ENCODE measurements around the gene CCL27. TPM values are rescaled to one million over a fixed set of nuclear protein-coding genes. Genes with fewer than 3 reads are reported as not detected.
"Not testable (repeated sequence)": the region's sequence is repeated elsewhere in the genome, so short reads cannot be mapped to it uniquely, and the experiment has no call there.

Gene CCL27
- total RNA-seq, 2 donors from 2014 or later, result 0.78 to 1.6 TPM

DNA sequence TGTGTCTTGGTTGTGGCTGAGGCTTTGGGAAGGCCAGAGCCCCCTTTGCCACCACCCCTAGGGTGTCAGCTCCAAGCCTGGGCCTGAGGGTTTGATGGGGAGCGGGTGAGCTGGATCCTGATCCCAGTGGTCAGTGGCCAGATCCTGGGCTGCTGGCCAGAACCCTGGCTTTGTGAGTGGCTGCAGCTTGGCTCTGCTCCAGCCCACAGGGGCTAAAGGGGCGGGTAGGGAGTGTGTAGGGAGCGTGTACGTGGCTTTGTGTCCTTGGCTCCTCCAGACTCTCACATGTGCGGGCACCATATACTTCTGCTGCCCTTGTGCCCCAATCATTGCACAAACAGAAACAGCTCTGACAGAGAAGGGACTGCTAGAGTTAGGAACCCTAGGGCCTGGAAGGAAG, 11.6 kb downstream of the CCL27 start:
- Mint-ChIP-seq H3K4me1 (peaks cover 45% of the 10 kb centered on the region), H3K4me3 (no peak overlapping the region), H3K9me3 (no peaks in the 10 kb centered on the region), H3K27ac (no peak overlapping the region), H3K36me3 (ENCODE audit: low read depth) (peaks cover 40% of the 10 kb centered on the region), H3K27me3 (no peaks in the 10 kb centered on the region)
- no peak for ATAC-seq (replicated peaks)

DNA sequence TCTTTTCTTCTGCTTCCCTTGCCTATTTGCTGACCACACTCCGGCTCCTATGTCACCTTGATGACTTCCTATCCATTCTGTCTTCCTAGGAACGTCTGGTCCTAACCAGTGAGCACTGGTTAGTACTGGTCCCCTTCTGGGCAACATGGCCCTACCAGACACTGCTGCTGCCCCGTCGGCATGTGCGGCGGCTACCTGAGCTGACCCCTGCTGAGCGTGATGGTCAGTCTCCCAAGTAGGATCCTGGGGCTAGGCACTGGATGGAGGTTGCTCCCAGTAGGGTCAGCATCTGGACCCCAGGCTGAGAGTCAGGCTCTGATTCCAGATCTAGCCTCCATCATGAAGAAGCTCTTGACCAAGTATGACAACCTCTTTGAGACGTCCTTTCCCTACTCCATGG, 13.8 kb downstream of the CCL27 start:
- Mint-ChIP-seq H3K9me3 (no peaks in the 10 kb centered on the region), H3K27ac (no peak overlapping the region), H3K4me3 (peak overlapping the region; percentile 95), H3K27me3 (no peaks in the 10 kb centered on the region), H3K4me1 (peaks cover 33% of the 10 kb centered on the region), H3K36me3 (ENCODE audit: low read depth) (peaks cover 40% of the 10 kb centered on the region)
- ATAC-seq (replicated peaks), result no peak

DNA sequence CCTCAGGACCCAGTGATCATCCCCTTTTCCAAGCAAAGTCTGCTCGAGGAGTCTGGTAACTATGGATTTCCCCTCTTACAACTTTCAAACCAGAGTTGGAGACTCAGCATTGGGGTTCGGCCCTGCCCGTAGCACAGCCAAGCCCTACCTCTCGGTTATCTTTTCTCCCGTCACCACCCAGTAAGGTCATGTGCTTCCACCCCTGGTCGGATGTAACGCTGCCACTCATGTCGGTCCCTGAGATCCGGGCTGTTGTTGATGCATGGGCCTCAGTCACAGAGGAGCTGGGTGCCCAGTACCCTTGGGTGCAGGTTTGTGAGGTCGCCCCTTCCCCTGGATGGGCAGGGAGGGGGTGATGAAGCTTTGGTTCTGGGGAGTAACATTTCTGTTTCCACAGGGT, 14.8 kb downstream of the CCL27 start:
- peak overlapping the region; percentile 88 for H3K27ac Mint-ChIP-seq
- H3K27me3 Mint-ChIP-seq, result no peaks in the 10 kb centered on the region
- peak; percentile 9 for ATAC-seq (replicated peaks)
- H3K9me3 Mint-ChIP-seq, result no peaks in the 10 kb centered on the region
- H3K4me3 Mint-ChIP-seq, result peak overlapping the region; percentile 95
- peaks cover 27% of the 10 kb centered on the region for H3K4me1 Mint-ChIP-seq
- H3K36me3 Mint-ChIP-seq (ENCODE audit: low read depth), result peaks cover 40% of the 10 kb centered on the region

DNA sequence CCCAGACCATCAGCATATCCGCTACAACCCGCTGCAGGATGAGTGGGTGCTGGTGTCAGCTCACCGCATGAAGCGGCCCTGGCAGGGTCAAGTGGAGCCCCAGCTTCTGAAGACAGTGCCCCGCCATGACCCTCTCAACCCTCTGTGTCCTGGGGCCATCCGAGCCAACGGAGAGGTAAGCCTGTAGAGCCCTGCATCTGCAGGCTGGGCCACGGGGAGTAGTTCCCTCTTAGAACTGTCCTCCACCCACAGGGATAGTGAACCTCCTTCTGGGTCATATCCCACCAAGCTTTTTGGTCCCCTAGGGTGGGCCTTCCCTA, 15.4 kb downstream of the CCL27 start:
- peak overlapping the region; percentile 95 for H3K4me3 Mint-ChIP-seq
- peaks cover 21% of the 10 kb centered on the region for H3K4me1 Mint-ChIP-seq
- H3K36me3 Mint-ChIP-seq (ENCODE audit: low read depth), result peaks cover 40% of the 10 kb centered on the region
- no peak for ATAC-seq (replicated peaks)
- H3K27ac Mint-ChIP-seq, result peak overlapping the region; percentile 88
- H3K27me3 Mint-ChIP-seq, result no peaks in the 10 kb centered on the region
- H3K9me3 Mint-ChIP-seq, result no peaks in the 10 kb centered on the region

DNA sequence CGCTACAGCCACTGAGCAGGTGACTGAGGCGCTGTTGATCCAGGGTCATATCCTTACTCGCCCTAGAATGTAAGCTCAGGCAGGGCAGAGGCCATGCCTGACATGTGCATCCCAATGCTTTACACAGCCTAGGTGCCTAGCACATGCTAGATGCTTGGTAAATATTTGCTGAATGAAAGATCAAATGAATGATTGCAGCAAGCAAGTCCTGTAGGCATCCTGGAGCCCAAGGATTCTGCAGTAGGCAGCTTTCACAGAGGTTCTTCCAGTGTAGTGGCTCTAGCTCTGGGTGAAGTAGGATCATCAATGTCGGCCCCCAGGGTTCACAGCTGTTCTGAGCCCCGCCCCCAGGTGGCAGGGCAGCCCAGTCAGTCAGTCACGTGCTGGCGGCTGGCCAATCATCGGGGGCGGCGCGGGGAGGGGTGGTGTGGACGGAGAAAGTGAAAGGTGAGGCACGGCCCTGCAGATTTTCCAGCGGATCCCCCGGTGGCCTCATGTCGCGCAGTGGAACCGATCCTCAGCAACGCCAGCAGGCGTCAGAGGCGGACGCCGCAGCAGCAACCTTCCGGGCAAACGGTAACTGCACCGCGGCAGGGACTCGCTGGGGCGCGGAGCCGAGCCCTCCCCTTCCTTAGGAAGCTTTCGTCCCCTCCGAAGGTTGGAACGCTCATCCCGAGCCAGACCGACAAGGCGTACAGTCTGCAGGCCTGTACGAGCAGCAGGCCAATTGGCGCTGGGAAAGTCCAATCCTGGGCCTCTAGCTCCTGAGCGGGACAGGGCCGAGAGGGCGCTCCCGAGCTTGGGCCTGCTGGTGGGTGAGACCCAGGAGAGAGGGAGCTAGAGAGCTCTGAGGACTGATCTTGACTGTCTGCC, 16.0 kb downstream of the CCL27 start, which contains the start of gene GALT:
Gene GALT (plus strand): TSS at position 465 of the 873 bp plus-strand sequence. CDS start 30 bp downstream, at position 495.
- H3K27me3 Mint-ChIP-seq, result no peaks in the 10 kb centered on the region
- peak; percentile 92 for ATAC-seq (replicated peaks)
- peak within 1 kb of the TSS; percentile 95 for H3K4me3 Mint-ChIP-seq
- H3K27ac Mint-ChIP-seq, result peak within 1 kb of the TSS; percentile 88
- H3K9me3 Mint-ChIP-seq, result no peaks in the 10 kb centered on the region
- H3K4me1 Mint-ChIP-seq, result peaks cover 20% of the 10 kb centered on the region
- H3K36me3 Mint-ChIP-seq (ENCODE audit: low read depth), result peaks cover 40% of the 10 kb centered on the region

DNA sequence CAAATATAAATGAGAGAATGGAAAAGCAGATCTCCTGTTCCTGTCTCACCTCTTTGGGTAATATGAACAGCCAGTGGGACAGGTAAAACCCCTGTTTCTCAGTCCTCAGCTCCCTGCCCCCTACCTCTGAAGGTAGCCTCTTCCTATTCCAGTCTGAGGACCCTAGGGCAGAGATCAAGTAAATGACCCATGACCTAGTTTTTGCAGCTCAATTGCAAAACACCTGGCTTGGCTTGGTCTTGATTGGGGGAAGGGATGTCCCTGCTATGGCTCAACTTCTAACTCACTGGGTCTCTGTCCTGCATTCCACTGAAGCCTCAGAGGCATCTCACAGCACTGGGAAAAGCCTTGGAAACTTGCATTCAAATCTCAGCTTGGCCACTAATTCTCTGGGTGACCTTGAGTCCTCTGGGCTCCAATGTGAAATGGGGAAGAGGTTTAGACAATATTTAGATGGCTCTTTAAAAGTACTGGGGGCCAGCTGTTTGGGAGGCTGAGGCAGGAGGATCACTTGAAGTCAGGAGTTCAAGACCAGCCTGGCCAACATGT, 17.6 kb downstream of the CCL27 start:
- Mint-ChIP-seq H3K27ac (no peak overlapping the region), H3K4me1 (peaks cover 20% of the 10 kb centered on the region), H3K27me3 (no peaks in the 10 kb centered on the region), H3K36me3 (ENCODE audit: low read depth) (peaks cover 28% of the 10 kb centered on the region), H3K9me3 (no peaks in the 10 kb centered on the region), H3K4me3 (no peak overlapping the region)
- ATAC-seq (replicated peaks), result no peak

DNA sequence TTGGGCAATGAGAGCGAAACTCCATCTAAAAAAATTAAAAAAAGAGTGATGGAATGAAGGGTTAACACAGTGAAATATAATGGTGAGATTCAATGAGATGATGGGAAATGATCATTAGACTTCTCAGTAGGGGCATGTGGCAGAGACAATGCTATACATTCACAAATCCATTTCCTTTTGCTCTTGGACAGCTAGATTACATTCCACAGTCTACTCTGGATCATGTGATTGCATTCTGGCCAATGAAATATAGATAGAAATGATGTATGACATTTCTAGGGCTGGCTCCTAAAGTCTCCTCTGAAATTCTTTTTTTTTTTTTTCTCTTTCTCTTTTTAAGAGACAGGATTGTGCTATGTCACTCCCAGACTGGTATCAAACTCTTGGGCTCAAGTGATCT, 19.8 kb downstream of the CCL27 start:
- H3K27ac Mint-ChIP-seq, result no peak overlapping the region
- H3K36me3 Mint-ChIP-seq (ENCODE audit: low read depth), result peaks cover 7% of the 10 kb centered on the region
- peaks cover 14% of the 10 kb centered on the region for H3K4me1 Mint-ChIP-seq
- no peaks in the 10 kb centered on the region for H3K9me3 Mint-ChIP-seq
- no peak for ATAC-seq (replicated peaks)
- H3K27me3 Mint-ChIP-seq, result no peaks in the 10 kb centered on the region
- no peak overlapping the region for H3K4me3 Mint-ChIP-seq

DNA sequence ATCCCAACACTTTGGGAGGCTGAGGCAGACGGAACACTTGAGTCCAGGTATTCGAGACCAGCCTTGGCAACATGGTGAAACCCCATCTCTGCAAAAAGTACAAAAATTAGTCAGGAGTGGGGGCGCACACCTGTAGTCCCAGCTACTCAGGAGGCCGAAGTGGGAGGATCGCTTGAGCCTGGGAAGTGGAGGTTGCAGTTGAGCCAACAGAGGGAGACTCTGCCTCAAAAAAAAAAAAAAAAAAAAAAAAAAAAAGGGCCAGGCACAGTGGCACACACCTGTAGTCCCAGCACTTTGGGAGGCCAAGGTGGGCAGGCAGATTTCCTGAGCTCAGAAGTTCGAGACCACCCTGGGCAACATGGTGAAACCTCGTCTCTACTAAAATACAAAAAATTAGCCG, 23.1 kb downstream of the CCL27 start:
- Mint-ChIP-seq H3K4me3 (peak overlapping the region; percentile 92), H3K4me1 (peaks cover 17% of the 10 kb centered on the region), H3K36me3 (ENCODE audit: low read depth) (peaks cover 28% of the 10 kb centered on the region)
- not testable (repeated sequence) for H3K27me3 Mint-ChIP-seq; H3K27ac Mint-ChIP-seq; ATAC-seq (replicated peaks); H3K9me3 Mint-ChIP-seq

DNA sequence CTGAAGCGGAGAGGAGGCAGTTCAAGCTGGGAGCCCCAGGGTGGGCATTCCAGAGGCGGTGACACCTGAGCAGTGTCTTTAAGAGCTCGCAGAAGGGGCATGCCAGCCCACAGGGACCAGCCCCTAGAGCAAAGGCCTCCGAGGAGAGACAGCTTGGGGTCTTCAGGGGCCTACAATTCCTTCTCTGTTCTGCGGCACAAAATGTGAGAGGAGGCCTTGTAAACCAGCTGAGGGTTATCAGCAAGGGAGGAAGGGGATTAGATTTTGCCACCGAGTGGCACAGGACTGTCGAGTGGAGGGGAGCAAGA, 24.4 kb downstream of the CCL27 start:
- Mint-ChIP-seq H3K9me3 (no peaks in the 10 kb centered on the region), H3K36me3 (ENCODE audit: low read depth) (peaks cover 32% of the 10 kb centered on the region), H3K4me1 (peaks cover 17% of the 10 kb centered on the region), H3K27me3 (no peaks in the 10 kb centered on the region), H3K27ac (peak overlapping the region; percentile 98), H3K4me3 (peak overlapping the region; percentile 92)
- ATAC-seq (replicated peaks), result no peak

DNA sequence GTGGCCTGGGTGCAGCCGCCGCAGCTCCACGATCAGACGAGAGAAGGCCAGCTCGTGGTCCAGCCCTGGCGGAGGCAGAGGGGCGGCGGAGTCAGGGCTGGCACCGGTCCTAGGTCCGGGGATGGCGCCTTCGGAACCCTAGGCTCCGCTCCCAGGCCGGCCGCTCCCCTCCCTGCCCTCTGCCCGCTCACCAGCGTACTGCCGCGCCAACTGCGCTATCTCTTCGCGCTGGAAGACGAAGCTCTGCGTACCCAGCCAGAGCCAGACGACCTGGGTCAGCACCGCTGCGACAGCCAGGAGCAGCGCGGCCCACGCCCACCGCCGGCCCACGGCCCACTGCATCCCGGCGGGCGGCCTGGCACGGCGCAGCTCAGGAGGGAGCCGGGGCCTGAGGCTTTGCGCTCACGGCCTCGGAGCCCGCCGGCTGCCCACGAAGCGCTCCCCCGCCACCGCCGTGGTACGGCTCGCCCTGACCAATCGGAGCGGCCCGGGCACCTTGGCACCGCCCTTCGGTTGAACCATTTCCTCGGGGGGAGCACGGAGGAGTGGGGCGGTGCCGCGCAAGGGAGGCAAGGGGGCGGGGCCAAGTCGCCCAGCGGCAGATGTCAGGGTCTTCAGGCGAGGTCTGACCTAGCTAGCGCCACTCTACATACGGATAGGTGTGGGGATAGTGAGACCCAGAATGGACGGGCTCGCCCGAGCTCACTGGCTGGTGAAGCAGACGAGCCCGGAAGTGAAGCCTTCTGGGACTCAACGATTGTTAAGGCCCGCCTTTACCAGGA, 24.9 kb downstream of the CCL27 start, which contains the start of gene SIGMAR1:
Gene SIGMAR1 (minus strand): TSS at position 432 of the 782 bp plus-strand sequence. CDS start 90 bp downstream, at position 342.
- Mint-ChIP-seq H3K4me1 (peaks cover 17% of the 10 kb centered on the region), H3K27me3 (no peaks in the 10 kb centered on the region), H3K9me3 (no peaks in the 10 kb centered on the region), H3K36me3 (ENCODE audit: low read depth) (peaks cover 32% of the 10 kb centered on the region), H3K4me3 (peak within 1 kb of the TSS; percentile 92), H3K27ac (peak within 1 kb of the TSS; percentile 98)
- peak; percentile 95 for ATAC-seq (replicated peaks)

DNA sequence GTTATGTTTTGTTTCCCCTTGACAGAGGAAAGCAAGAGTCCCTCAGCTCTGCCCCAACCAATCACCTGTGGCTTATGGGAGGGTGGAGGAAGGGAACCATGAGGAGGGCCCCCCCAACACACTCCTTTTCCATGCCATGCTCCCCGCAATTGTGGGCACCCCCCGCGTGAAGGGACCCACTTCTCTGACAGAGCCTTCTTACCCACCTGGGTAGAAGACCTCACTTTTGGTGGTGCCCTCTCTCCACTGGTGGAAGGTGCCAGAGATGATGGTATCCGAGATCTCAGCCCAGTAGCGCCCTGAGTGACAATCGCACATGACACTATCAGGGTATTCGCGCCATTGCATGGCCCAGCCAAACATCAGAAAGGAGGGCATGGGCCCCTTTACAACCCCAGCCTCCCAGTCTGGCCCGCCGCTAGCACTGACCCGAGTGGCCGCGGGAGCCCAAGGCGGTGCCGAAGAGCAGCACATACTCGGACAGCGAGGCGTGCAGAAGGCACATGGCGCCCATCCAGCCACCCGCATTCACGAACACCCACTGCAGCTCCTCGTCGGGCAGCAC, 25.6 kb downstream of the CCL27 start:
- H3K4me1 Mint-ChIP-seq, result peaks cover 17% of the 10 kb centered on the region
- no peaks in the 10 kb centered on the region for H3K9me3 Mint-ChIP-seq
- peak; percentile 28 for ATAC-seq (replicated peaks)
- no peaks in the 10 kb centered on the region for H3K27me3 Mint-ChIP-seq
- peak overlapping the region; percentile 98 for H3K27ac Mint-ChIP-seq
- peak overlapping the region; percentile 92 for H3K4me3 Mint-ChIP-seq
- peaks cover 32% of the 10 kb centered on the region for H3K36me3 Mint-ChIP-seq (ENCODE audit: low read depth)

DNA sequence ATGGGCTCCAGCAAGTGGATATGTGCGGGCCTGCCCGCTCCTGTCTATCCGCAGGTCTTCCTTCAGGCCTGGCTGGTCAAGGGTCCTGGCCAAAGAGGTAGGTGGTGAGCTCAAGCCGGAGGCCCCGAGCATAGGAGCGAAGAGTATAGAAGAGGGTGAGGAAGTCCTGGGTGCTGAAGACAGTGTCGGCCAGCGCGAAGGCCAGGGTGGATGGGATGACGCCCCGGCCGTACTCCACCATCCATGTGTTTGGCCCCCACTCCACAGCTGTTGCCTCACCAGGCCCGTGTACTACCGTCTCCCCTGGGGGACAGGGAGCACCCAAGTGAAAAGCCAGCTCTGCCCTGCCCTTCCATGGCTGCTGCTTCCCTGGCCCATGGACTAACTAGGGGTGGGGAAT, 26.9 kb downstream of the CCL27 start:
- no peaks in the 10 kb centered on the region for H3K9me3 Mint-ChIP-seq
- no peak for ATAC-seq (replicated peaks)
- peak overlapping the region; percentile 92 for H3K4me3 Mint-ChIP-seq
- H3K27me3 Mint-ChIP-seq, result peaks cover 2% of the 10 kb centered on the region
- peaks cover 19% of the 10 kb centered on the region for H3K4me1 Mint-ChIP-seq
- no peak overlapping the region for H3K27ac Mint-ChIP-seq
- peaks cover 32% of the 10 kb centered on the region for H3K36me3 Mint-ChIP-seq (ENCODE audit: low read depth)

DNA sequence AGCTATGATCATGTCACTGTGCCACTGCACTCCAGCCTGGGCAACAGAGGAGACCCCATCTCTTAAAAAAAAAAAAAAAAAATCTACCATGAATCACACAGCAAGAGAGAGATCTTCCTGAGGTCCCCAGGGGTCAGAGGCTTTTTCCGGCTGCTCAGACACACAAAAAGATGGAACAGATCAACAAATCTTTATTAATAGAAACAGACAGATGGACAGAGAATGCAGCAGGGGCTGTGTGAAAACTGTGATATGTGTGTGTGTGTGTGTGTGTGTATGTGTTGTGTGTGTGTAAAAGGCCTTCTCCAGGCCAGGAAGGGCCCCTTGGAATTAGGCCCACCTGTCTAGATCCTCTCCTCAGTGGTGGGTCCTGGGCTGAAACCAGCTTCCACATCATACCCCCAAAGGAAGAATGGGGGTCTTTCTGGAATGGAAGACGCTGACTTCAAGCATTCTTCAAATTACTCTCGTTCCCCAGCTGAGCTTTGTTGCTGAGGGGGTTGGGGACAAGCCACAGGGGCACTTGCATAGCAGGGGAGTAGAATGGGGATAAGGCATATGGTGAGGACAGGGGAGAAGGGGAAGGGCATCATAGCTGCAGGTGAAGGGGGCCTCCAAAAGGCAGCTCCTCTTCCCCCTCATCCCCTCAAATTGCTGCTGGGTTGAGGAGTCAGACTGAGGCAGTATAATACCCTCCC, 27.8 kb downstream of the CCL27 start:
- ATAC-seq (replicated peaks), result no peak
- Mint-ChIP-seq H3K4me3 (no peak overlapping the region), H3K4me1 (peaks cover 21% of the 10 kb centered on the region), H3K27me3 (peaks cover 8% of the 10 kb centered on the region), H3K36me3 (ENCODE audit: low read depth) (peaks cover 32% of the 10 kb centered on the region), H3K27ac (no peak overlapping the region), H3K9me3 (no peaks in the 10 kb centered on the region)

Measured in activated T-helper 17 cell treated with anti-CD3 and anti-CD28 coated beads, Interleukin-2, amount 50 U/mL, for 72 hours (primary cell).